CD14-positive monocyte (primary cell): ENCODE data around the gene HAO2. TPM values are rescaled to one million over a fixed set of nuclear protein-coding genes. Genes with fewer than 3 reads are reported as not detected.

Experiments used
- DNase-seq, 3 donors: peaks; one replicate each; pipeline ENCODE4 v3.0.0-alpha.2; 2011 to 2022
- H2AFZ ChIP-seq: 2 replicates; pipeline ENCODE4 v1.6.0; 2012; ENCODE audit warnings: mild to moderate bottlenecking, low read depth, low read length, inconsistent platforms; ENCODE audit not compliant: insufficient read depth, poor library complexity, severe bottlenecking
- H3K27ac ChIP-seq, 2 donors: 1 replicate in 1 of 2; 2 replicates in 1 of 2; pipeline ENCODE4 v1.5.1; 2012 to 2013; ENCODE audit warnings: low read length in 2 of 2, control low read depth in 1 of 2, inconsistent platforms in 1 of 2, low read depth in 1 of 2, mild to moderate bottlenecking in 1 of 2
- H3K27me3 ChIP-seq, 2 donors: one replicate each; pipeline versions ENCODE4 v1.6.0 to v1.6.1; 2011 to 2013; ENCODE audit warnings: low read length in 2 of 2; ENCODE audit not compliant: control insufficient read depth in 2 of 2, insufficient read depth in 2 of 2
- H3K36me3 ChIP-seq, 2 donors: replicated peaks in 1 of 2; 1 replicate in 1 of 2; 2 replicates in 1 of 2; pipeline versions ENCODE4 v1.5.1 to v1.6.1; 2012 to 2013; ENCODE audit warnings: low read length in 2 of 2, control low read depth in 1 of 2, inconsistent platforms in 1 of 2, mild to moderate bottlenecking in 1 of 2; ENCODE audit not compliant: insufficient read depth in 2 of 2, control insufficient read depth in 1 of 2
- H3K4me1 ChIP-seq, 2 donors: 1 replicate in 1 of 2; 2 replicates in 1 of 2; pipeline versions ENCODE4 v1.5.1 to v1.6.1; 2012 to 2013; ENCODE audit warnings: low read length in 2 of 2, control low read depth in 1 of 2, inconsistent platforms in 1 of 2, mild to moderate bottlenecking in 1 of 2, moderate library complexity in 1 of 2; ENCODE audit not compliant: insufficient read depth in 2 of 2, control insufficient read depth in 1 of 2
- H3K4me2 ChIP-seq: replicated peaks from 2 replicates; pipeline ENCODE3; 2012; ENCODE audit warnings: low read length, moderate library complexity, mild to moderate bottlenecking; ENCODE audit not compliant: poor library complexity, severe bottlenecking; ENCODE audit errors: extremely low read depth
- H3K4me3 ChIP-seq, 3 experiments: fragments of 200-600 bp in 1 of 3; sonication (generic) in 1 of 3; replicated peaks in 1 of 3; 1 replicate in 2 of 3; 2 replicates in 1 of 3; pipeline ENCODE4 v1.5.1; 2011 to 2013; ENCODE audit warnings: low read length in 3 of 3, mild to moderate bottlenecking in 3 of 3, control low read depth in 2 of 3, low read depth in 2 of 3, inconsistent platforms in 1 of 3, moderate library complexity in 1 of 3
- H3K79me2 ChIP-seq: 2 replicates; pipeline ENCODE4 v1.6.0; 2012; ENCODE audit warnings: mild to moderate bottlenecking, control low read depth, inconsistent platforms, low read length, moderate library complexity; ENCODE audit not compliant: insufficient read depth
- H3K9ac ChIP-seq: 2 replicates; pipeline ENCODE4 v1.6.0; 2017; ENCODE audit warnings: low read length, mild to moderate bottlenecking; ENCODE audit not compliant: insufficient read depth, poor library complexity, severe bottlenecking
- H3K9me3 ChIP-seq, 2 donors: replicated peaks in 1 of 2; 1 replicate in 1 of 2; 2 replicates in 1 of 2; pipeline versions ENCODE4 v1.5.1 to v1.6.1; 2012 to 2013; ENCODE audit warnings: low read length in 2 of 2, control low read depth in 1 of 2; ENCODE audit not compliant: control insufficient read depth in 1 of 2, insufficient read depth in 1 of 2
- H4K20me1 ChIP-seq: 2 replicates; pipeline ENCODE4 v1.6.0; 2012; ENCODE audit warnings: mild to moderate bottlenecking, low read length, control low read depth, moderate library complexity; ENCODE audit not compliant: insufficient read depth
- H3K27ac Mint-ChIP-seq, 7 donors: one replicate each; pipeline ENCODE4 v1.8.0; 2020; ENCODE audit warnings: mild to moderate bottlenecking in 7 of 7, mixed read lengths in 7 of 7, moderate library complexity in 6 of 7, inconsistent platforms in 2 of 7
- H3K27me3 Mint-ChIP-seq, 3 donors: one replicate each; pipeline ENCODE4 v1.8.0; 2021 to 2022; ENCODE audit warnings: low read depth in 3 of 3, mild to moderate bottlenecking in 3 of 3, mixed read lengths in 3 of 3, moderate library complexity in 3 of 3, inconsistent platforms in 1 of 3
- H3K36me3 Mint-ChIP-seq, 2 donors: one replicate each; pipeline ENCODE4 v1.8.0; 2020; ENCODE audit warnings: mixed read lengths in 2 of 2, inconsistent platforms in 1 of 2, mild to moderate bottlenecking in 1 of 2
- H3K4me1 Mint-ChIP-seq: one replicate; pipeline ENCODE4 v1.8.0; 2020; ENCODE audit warnings: mild to moderate bottlenecking, mixed read lengths
- H3K4me3 Mint-ChIP-seq, 2 donors: one replicate each; pipeline ENCODE4 v1.8.0; 2020; ENCODE audit warnings: mild to moderate bottlenecking in 2 of 2, mixed read lengths in 2 of 2, moderate library complexity in 1 of 2
- H3K9me3 Mint-ChIP-seq, 7 donors: one replicate each; pipeline ENCODE4 v1.8.0; 2020 to 2022; ENCODE audit warnings: mixed read lengths in 7 of 7, mild to moderate bottlenecking in 6 of 7, moderate library complexity in 6 of 7, inconsistent platforms in 2 of 7
- CTCF ChIP-seq: fragments of 200-600 bp; IDR thresholded peaks from one replicate; pipeline ENCODE4 v1.8.0; 2022; ENCODE audit warnings: antibody characterized with exemption, mild to moderate bottlenecking
- WGBS: methylation state at CpG from one replicate; pipeline ENCODE4 v1.1.5; 2013; ENCODE audit warnings: missing lambda C conversion rate; ENCODE audit not compliant: insufficient coverage; 5-methylcytosine and 5-hydroxymethylcytosine counted together
- intact Hi-C, 2 donors: fragments of 100-400 bp; cut with micrococcal nuclease; formaldehyde crosslinking; loops; one replicate each; pipeline versions ENCODE4 v1.15.0 to v1.15.1; 2023
- polyA plus RNA-seq, 3 donors: library from polyadenylated mRNA; depleted of rRNA in 1 of 3; unstranded in 2 of 3; stranded (reverse) in 1 of 3; fragments of 300-500 nt in 2 of 3; fragments of >200 nt in 1 of 3; fragmentation: Illumina TruSeq in 2 of 3; gene quantifications; 1 replicate in 2 of 3; 2 replicates in 1 of 3; pipeline ENCODE4 v1.2.3, GENCODE V29; 2012 to 2021

HAO2 gene
- polyA plus RNA-seq, 3 donors = not detected

GRCh38 chr1:119338757-119339156 lies 29.8 kb upstream of the HAO2 start:
- Histone ChIP-seq H2AFZ (no peak overlapping the region), H3K4me1 (no peaks in the 10 kb centered on the region), H3K9ac (no peak overlapping the region), H3K79me2 (no peaks in the 10 kb centered on the region), H3K27me3 (no peaks in the 10 kb centered on the region), H3K27ac (no peak overlapping the region), H3K9me3 (no peaks in the 10 kb centered on the region), H3K4me3 (no peak overlapping the region), H3K4me2 (no peak overlapping the region), H4K20me1 (no peaks in the 10 kb centered on the region), H3K36me3 (no peaks in the 10 kb centered on the region)
- no peak for DNase-seq
- H3K36me3 Mint-ChIP-seq = no peaks in the 10 kb centered on the region
- intact Hi-C loops = no loop called here
- H3K4me1 Mint-ChIP-seq = no peaks in the 10 kb centered on the region
- TF ChIP-seq CTCF = no peak
- WGBS = 100% methylated on average over 2 of the region's 3 CpGs
- H3K27ac Mint-ChIP-seq = no peak overlapping the region
- no peak overlapping the region for H3K4me3 Mint-ChIP-seq
- H3K9me3 Mint-ChIP-seq = peaks cover 0 to 6% (median 3%) of the 10 kb centered on the region in 7 donors
- peaks cover 0 to 7% (median 7%) of the 10 kb centered on the region in 3 donors for H3K27me3 Mint-ChIP-seq

- H3K9me3 Mint-ChIP-seq = peaks cover 0 to 5% (median 0%) of the 10 kb centered on the region in 7 donors
- Histone ChIP-seq H3K79me2 (no peaks in the 10 kb centered on the region), H3K27ac (no peak overlapping the region), H3K4me3 (no peak overlapping the region), H3K36me3 (no peaks in the 10 kb centered on the region), H2AFZ (no peak overlapping the region), H3K9ac (no peak overlapping the region), H3K4me2 (no peak overlapping the region), H3K27me3 (no peaks in the 10 kb centered on the region), H4K20me1 (no peaks in the 10 kb centered on the region), H3K4me1 (no peaks in the 10 kb centered on the region), H3K9me3 (no peaks in the 10 kb centered on the region)
- intact Hi-C loops = no loop called here
- no peak for TF ChIP-seq CTCF
- H3K4me3 Mint-ChIP-seq = no peak overlapping the region
- no peaks in the 10 kb centered on the region for H3K36me3 Mint-ChIP-seq
- no peak overlapping the region for H3K27ac Mint-ChIP-seq
- H3K4me1 Mint-ChIP-seq = no peaks in the 10 kb centered on the region
- DNase-seq = no peak
- peaks cover 0 to 7% (median 5%) of the 10 kb centered on the region in 3 donors for H3K27me3 Mint-ChIP-seq
These were observed 27.7 kb upstream of the HAO2 start for GRCh38 chr1:119340861-119341261.
